ENCODE measurements around the gene TBX3.

The TBX3 gene

GRCh38 chr12:114696443-114697242 lies 12.7 kb upstream of the TBX3 start:
- no peak for DNase-seq

DNA sequence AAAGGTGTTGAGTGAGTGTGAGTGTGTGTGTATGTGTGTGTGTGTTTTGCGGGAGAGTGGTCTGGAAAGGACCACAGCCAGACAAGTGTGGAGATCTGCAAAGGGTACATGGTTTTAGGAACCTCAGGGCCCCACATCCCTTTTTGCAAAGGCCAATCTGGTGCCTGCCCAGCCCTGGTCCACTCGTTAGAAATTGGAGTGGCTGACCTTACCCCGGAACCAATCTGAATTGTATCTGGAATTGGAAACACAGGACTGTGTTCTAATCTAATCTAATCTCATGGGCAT lies 11.3 kb upstream of the TBX3 start:
- DNase-seq, result no peak

DNA sequence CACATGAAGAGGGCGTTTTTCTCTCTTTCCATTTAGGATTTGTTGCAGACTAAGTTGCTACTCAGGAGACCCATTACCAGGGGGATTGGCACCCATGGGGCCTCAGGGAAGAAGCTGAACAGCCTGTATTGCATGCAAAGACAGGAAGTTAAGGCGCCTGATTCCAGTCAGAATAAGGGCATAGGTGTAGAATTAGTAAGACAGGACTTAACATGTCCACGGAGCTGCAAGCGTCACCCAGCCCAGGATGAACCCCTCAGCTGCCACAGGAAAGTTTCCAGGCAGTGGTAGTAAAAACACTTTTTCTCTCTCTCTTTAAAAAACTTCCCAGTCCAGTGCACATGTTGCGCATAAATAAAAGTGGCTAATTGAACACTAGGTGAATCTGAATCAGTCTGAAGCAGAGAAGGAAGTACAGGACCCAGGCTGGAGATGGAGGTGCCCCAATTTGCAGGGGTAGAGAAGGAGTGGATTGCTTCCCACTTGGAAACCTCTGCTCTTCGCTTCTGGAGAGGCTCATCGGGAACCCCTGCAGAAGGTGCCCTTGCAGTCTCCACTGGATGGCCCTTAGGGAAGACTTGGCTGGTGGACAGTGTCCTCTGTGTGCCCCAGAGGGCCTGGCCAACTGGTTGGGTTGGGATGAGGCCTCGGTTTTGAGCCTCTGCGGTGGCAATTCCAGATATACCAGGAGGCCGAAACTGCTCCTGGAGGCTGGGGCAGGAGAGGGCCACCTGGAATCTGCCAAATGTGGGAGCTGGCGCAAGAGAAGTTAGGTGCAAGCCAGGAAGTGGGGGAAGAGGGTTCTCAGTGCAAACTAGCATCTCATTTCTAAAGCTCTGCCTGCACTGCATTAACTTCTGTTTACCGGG lies 10.7 kb upstream of the TBX3 start:
- no peak for DNase-seq

DNA sequence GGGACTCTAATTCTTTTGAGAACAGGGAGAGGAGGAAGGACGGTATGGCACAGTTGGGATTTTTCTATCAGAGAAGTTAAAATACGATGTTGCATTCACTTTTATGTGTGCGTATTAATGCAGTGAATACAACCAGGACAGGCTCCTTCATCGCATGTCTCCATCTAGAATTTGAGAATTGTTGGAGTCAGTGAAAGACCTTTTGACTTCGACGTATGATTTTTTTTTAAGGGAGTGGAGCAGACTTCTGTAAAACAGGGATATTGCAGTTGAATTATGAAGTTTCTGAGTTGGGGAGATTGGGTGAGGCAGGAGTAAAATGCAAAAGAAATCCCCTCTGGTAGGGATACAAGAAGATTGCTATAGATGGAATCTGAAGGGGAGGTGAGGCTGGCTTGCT lies 9.6 kb upstream of the TBX3 start:
- DNase-seq, result no peak

DNA sequence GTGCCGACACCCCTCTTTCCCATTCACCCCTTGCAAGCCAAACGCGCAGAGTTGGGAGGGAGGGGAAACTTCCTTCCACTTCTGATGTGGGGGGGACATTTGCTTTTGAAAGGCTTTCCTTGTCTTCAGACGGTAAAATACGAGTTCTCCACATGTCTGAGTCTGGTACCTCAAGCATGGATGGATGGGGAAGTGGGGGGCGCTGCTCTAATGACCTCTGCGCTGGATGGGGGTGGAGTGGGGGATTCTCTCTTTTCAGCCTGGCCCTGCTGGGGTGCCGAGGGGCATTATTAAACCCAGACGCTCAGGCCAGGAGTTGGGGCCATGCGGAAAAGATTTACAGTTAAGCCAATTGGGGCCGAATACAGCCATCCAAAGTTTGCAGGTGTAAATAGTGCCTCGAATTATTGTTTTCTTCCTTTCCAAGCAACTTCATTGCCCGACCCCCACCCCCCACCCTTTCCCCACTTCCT lies 9.1 kb upstream of the TBX3 start:
- DNase-seq, result no peak

GRCh38 chr12:114692186-114693058 lies 8.4 kb upstream of the TBX3 start:
- DNase-seq, result no peak

DNA sequence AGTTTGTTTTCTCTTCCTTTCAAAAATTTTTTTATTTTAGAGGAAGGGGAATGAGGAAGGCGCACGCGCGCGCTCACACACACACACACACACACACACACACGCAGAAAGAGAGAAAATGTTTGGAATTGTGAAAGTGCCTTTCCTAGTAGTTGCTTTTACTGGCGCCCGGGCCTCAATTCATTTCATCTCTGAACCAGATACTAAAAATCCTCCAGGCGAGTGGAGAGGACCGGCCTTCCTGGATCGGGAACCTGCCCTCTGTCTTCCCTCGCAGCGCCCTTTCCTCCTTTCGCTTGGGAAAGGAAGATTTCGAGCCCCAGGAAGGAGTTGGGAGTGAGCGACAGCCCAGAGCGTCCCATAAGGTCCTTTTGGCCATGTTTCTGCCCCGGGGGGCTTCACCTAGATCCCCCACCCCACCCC lies 7.8 kb upstream of the TBX3 start:
- no peak for DNase-seq

- no peak for DNase-seq
Observed at GRCh38 chr12:114691196-114691595, 7.2 kb upstream of the TBX3 start.

DNA sequence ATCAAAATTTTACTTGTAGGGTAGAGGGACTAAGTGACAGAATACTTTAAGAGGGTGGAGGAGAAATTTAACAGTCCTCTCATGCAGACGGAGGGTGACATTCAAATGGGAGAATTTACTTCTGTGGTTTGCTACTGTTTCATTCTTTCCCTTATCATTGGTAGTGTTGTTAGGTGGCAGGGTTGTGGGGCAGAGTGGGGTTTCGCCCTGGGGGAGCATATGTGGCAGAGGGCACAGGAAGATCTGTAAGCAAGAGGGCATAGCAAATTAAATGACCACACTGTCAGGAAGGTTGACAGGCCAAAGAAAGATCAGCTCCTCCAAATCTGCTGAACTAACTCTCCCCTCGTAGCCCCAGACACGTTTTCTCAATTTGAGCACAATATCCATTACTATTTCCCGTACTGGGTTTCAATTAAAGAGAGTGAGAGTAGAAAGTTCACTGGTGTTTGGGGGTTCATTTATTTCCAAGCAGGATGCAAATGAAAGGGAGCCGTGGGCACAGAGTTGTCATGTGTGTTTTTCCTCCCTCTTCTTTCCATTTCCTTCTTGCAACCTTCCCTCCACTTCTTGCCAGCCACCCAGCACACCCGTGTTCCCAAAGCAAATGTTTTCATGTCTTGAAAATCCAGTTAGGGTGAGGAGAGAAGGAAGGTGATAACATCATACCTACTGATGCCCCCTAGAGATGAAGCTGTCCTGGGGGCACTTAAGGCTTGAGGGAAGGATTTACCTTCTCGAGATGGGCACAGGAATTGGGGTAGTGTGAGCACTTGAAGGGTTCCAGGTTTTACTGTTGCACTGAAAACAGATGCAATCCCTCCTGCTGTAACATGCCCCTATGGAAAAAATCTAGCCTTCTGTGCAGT lies 6.5 kb upstream of the TBX3 start:
- DNase-seq, result no peak

GRCh38 chr12:114689075-114689994 lies 5.4 kb upstream of the TBX3 start:
- DNase-seq, result no peak

GRCh38 chr12:114688256-114688845 lies 4.4 kb upstream of the TBX3 start:
- no peak for DNase-seq

DNA sequence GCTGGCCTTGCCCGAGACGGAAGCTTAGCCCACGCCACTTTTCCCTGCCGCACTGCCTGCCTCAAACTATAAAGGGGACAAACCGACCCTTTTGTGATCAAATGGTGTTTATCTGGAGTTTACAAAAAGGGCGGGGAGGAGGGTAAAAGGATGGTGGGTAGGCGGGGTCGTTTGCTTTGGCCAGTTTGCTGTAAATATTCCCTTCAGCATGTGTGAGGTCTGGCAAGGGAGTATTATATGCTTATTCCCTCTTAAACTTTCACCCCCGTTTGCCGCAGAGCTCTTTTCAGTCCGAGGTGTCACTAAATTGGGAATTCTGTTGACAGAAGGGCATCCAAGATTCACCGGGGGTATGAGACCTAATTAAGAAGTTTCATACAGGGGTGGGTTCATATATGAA lies 3.8 kb upstream of the TBX3 start:
- DNase-seq, result no peak

DNA sequence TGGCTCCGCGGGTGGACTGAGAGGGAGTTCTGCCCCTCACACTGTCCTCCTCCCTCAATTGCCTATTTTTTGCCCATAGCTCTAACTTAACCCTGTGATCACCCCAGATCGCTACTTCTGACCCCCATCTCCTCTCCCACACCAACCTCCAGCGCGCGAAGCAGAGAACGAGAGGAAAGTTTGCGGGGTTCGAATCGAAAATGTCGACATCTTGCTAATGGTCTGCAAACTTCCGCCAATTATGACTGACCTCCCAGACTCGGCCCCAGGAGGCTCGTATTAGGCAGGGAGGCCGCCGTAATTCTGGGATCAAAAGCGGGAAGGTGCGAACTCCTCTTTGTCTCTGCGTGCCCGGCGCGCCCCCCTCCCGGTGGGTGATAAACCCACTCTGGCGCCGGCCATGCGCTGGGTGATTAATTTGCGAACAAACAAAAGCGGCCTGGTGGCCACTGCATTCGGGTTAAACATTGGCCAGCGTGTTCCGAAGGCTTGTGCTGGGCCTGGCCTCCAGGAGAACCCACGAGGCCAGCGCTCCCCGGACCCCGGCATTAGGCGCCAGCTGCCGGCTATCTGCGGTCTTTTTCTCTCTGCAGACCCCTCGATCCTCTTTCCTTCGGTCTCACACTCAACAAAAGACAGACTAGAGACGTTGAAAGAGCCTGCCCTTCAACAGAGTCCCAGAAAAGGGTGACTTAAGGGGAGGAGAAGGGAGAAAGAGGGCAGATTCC lies 3.0 kb upstream of the TBX3 start:
- no peak for DNase-seq

DNA sequence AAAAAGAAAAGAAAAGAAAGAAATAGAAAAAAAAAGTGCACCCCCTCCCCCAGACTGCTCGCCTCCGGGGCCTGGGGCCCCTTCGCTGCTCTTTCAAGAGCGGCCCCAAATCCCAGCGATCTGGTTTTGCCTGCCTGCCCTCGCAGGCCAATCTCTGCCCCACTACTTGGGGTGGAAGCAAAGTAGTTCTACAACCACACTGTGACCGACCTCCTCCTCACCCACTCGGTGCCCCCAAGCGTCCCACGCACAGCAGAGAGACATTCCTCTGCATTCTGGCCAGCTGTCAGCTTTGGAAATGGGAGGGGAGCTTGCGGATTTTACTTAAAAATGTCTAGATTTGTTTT lies 2.4 kb upstream of the TBX3 start:
- no peak for DNase-seq

- DNase-seq, result no peak
Observed at GRCh38 chr12:114685869-114686268, 1.9 kb upstream of the TBX3 start.

DNA sequence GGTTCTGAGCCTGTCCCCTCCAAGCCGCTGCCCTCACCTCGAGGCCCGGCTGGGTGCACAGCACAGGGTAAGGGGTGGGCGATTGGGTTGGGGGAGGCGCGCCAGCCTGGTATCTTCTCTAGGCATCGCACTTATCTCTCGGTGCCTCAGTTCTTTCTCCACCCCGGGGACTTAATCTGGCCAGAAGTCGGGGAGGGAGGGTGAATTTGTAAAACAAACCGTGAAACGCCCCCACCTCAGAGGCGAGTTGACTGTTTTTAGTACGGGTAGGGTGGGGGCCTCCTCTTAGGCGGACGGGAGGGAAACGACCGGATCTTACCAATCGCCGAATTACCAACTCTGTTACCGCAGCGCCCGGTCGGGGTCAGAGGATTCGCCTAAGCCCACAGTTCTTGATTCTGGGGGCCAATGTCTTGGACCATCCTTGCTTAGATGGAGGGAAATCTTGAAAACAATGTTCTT lies 1.4 kb upstream of the TBX3 start:
- DNase-seq, result no peak

GRCh38 chr12:114684870-114685273 lies 897 bp upstream of the TBX3 start:
- no peak for DNase-seq

DNA sequence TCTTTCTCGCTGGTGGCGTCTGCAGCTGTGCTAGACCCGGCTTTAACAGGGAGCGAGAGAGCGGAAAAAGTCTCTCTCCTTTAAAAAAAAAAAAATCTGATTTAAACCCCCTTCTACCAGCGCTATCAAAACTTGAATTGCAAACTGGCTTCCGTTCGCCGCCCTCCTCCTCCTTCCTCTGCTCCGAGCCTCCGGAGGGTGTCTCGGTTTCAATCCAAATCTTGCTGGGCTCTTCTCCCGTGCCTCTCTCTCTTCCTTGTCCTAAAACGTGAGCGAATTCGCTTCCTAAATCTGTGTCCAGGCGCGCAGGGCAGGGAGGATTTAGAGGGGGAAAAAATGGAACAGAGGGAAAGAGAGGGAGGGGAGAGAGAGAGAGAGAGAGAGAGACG lies 272 bp downstream of the TBX3 start:
- no peak for DNase-seq

DNA sequence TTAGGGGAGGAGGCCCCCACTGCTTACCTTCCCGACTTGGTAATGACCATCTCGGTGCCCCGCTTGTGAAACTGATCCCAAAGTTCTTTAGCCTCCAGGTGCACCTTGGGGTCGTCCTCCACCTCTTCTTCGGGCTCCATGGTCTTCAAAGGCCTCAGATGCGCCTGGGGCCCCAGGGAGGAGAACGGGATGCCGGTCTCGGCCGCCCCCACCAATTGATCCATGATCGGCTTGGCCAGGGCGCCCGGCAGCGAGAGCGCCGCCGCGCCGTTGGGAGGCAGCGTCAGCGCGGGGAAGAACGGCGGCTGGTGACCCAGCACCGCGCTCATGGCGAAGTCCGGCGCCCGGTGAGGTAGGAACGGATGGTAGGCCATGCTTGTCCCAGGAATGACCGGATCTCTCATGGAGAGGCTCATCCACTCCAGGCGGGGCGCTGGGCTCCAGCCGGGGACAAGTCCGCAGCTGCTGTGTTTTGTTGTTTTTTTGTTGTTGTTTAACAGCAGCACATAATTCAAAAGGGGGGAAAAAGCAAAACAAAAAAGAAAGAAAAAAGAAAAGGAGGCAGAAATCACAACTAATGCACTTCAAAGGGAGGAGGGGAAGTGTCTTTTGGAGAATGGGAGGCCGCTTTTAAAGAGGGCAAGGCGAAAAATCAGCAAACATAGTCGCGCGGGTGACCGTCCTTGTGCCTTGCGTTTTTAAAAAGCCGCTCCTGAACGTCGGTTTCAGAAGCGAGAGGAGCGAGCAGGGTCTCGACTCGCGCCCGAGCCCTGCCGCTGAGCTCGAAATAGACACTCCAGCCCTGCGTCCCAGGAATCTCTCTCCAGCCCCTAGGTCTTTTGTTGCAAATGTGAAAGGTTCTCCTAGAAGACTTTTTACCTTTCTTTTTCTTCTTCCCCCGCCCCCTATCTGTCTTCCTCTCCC lies 928 bp downstream of the TBX3 start:
- no peak for DNase-seq
